Measurements from ENCODE around the gene SHROOM4. TPM values are rescaled to one million over a fixed set of nuclear protein-coding genes. Genes with fewer than 3 reads are reported as not detected.

The SHROOM4 gene
- total RNA-seq, 1 experiment from 2014 or later, result 0.13 TPM

- in situ Hi-C loops (cut with HindIII; ENCODE audit: low pct_unique_long_range_greater_than_20kb, low sequenced_read_pairs), result no loop called here
- ATAC-seq, result no peak
- POLR2A ChIA-PET, result no interaction called here
- Histone ChIP-seq H3K9me3 (ENCODE audit: control insufficient read depth, insufficient read depth, low read depth, low read length) (no peaks in the 10 kb centered on the region), H3K27ac (ENCODE audit: low read length) (no peak overlapping the region), H3K36me3 (ENCODE audit: control insufficient read depth, insufficient read depth, low read length) (no peaks in the 10 kb centered on the region), H3K4me1 (ENCODE audit: control insufficient read depth, insufficient read depth, low read length) (no peaks in the 10 kb centered on the region), H3K27me3 (ENCODE audit: control insufficient read depth, insufficient read depth, low read length) (no peaks in the 10 kb centered on the region), H3K4me3 (ENCODE audit: low read depth in 2 of 2, low read length in 2 of 2) (no peak overlapping the region)
- no peak for TF ChIP-seq POLR2AphosphoS5 (IDR thresholded peaks at IDR 0.05; ENCODE audit: low read depth, low read length)
- TF ChIP-seq TCF7L2 (IDR thresholded peaks at IDR 0.05; ENCODE audit: low read depth, low read length), result no peak
- TF ChIP-seq CTCF (IDR thresholded peaks at IDR 0.05), result no peak
- no peak for TF ChIP-seq REST (IDR thresholded peaks at IDR 0.05; ENCODE audit: insufficient read depth in 1 of 2, low read depth in 2 of 2, low read length in 1 of 2)
- TF ChIP-seq SIN3A (IDR thresholded peaks at IDR 0.05; ENCODE audit: borderline replicate concordance, insufficient read depth, low read depth, low read length), result no peak
- intact Hi-C loops (cut with micrococcal nuclease; ENCODE audit: unreplicated experiment), result no loop called here
- CTCF ChIA-PET, result no interaction called here
- no peak for DNase-seq (ENCODE audit: low read depth, low spot score)
- no TSS peak for BruUV-seq (replicated peaks)
Measured at GRCh38 chrX:50838820-50839600, 25.0 kb upstream of the SHROOM4 start.

GRCh38 chrX:50827996-50828395, 14.0 kb upstream of the SHROOM4 start:
- intact Hi-C loops (cut with micrococcal nuclease; ENCODE audit: unreplicated experiment), result no loop called here
- H3K4me3 ChIP-seq (ENCODE audit: low read depth in 2 of 2, low read length in 2 of 2), result no peak overlapping the region
- BruUV-seq (replicated peaks), result no TSS peak
- no peaks in the 10 kb centered on the region for H3K9me3 ChIP-seq (ENCODE audit: control insufficient read depth, insufficient read depth, low read depth, low read length)
- in situ Hi-C loops (cut with HindIII; ENCODE audit: low pct_unique_long_range_greater_than_20kb, low sequenced_read_pairs), result no loop called here
- no peaks in the 10 kb centered on the region for H3K36me3 ChIP-seq (ENCODE audit: control insufficient read depth, insufficient read depth, low read length)
- TF ChIP-seq REST (IDR thresholded peaks at IDR 0.05; ENCODE audit: insufficient read depth in 1 of 2, low read depth in 2 of 2, low read length in 1 of 2) (no peak), CTCF (IDR thresholded peaks at IDR 0.05) (no peak), TCF7L2 (IDR thresholded peaks at IDR 0.05; ENCODE audit: low read depth, low read length) (no peak), POLR2AphosphoS5 (IDR thresholded peaks at IDR 0.05; ENCODE audit: low read depth, low read length) (no peak), SIN3A (IDR thresholded peaks at IDR 0.05; ENCODE audit: borderline replicate concordance, insufficient read depth, low read depth, low read length) (no peak)
- ATAC-seq (no peak), DNase-seq (ENCODE audit: low read depth, low spot score) (peak; percentile 45)
- ChIA-PET POLR2A (no interaction called here), CTCF (no interaction called here)
- H3K4me1 ChIP-seq (ENCODE audit: control insufficient read depth, insufficient read depth, low read length), result no peaks in the 10 kb centered on the region
- H3K27ac ChIP-seq (ENCODE audit: low read length), result no peak overlapping the region
- no peaks in the 10 kb centered on the region for H3K27me3 ChIP-seq (ENCODE audit: control insufficient read depth, insufficient read depth, low read length)

Measured in Panc1 (cell line).